ENCODE measurements around the gene LUZP4. TPM values are rescaled to one million over a fixed set of nuclear protein-coding genes. Genes with fewer than 3 reads are reported as not detected.

LUZP4 gene, protein sequence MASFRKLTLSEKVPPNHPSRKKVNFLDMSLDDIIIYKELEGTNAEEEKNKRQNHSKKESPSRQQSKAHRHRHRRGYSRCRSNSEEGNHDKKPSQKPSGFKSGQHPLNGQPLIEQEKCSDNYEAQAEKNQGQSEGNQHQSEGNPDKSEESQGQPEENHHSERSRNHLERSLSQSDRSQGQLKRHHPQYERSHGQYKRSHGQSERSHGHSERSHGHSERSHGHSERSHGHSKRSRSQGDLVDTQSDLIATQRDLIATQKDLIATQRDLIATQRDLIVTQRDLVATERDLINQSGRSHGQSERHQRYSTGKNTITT
- total RNA-seq = not detected

- DNase-seq (ENCODE audit: low spot score in 2 of 2) = no peak
- intact Hi-C loops (cut with DNase I; ENCODE audit: low total_unique reads) = no loop called here
- no peak within 1 kb of the TSS for H3K4me3 ChIP-seq (ENCODE audit: low read depth, poor library complexity, severe bottlenecking)
- TF ChIP-seq, protein P1, sequence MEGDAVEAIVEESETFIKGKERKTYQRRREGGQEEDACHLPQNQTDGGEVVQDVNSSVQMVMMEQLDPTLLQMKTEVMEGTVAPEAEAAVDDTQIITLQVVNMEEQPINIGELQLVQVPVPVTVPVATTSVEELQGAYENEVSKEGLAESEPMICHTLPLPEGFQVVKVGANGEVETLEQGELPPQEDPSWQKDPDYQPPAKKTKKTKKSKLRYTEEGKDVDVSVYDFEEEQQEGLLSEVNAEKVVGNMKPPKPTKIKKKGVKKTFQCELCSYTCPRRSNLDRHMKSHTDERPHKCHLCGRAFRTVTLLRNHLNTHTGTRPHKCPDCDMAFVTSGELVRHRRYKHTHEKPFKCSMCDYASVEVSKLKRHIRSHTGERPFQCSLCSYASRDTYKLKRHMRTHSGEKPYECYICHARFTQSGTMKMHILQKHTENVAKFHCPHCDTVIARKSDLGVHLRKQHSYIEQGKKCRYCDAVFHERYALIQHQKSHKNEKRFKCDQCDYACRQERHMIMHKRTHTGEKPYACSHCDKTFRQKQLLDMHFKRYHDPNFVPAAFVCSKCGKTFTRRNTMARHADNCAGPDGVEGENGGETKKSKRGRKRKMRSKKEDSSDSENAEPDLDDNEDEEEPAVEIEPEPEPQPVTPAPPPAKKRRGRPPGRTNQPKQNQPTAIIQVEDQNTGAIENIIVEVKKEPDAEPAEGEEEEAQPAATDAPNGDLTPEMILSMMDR (IDR thresholded peaks at IDR 0.05) = no peak
- no peak for TF ChIP-seq POLR2A (IDR thresholded peaks at IDR 0.05)
- WGBS, 2 donors = 83 to 94% methylated on average over 17 of the region's 17 CpGs
These were observed at the start of gene LUZP4 for GRCh38 chrX:115289465-115289864. Gene LUZP4 (plus strand): TSS chrX:115289715. CDS start chrX:115289760, 45 bp downstream.

DNA sequence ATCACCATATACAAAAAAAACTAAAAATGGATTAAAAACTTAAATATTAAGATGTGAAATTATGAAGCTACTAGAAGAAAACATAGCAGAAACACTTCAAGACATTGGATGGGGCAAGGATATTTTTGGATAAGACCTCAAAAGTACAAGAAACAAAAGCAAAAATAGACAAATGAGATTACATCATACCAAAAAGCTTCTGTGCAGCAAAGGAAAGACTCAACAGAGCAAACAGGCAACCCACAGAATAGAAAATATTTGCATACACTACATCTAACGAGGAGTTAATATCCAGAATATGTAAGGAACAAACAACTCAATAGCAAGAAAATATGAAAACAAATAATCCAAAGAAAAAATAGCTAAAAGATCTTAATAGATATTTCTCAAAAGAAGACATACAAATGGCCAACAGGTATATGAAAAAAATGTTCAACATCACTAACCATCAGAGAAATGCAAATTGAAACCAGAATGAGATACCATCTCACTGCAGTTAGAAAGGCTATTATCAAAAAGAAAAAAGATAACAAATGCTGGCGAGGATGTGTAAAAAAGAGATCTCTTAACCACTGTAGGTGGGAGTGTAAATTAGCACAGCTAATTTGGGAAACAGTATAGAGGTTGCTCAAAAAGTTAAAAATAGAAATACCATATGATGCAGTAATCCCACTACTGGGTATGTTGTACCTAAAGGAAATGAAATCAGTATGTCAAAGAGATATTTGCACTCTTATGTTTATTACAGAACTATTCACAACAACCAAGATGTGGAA, 37.9 kb upstream of the LUZP4 start:
- H3K4me3 ChIP-seq (ENCODE audit: low read depth, poor library complexity, severe bottlenecking) = no peak overlapping the region
- intact Hi-C loops (cut with DNase I; ENCODE audit: low total_unique reads) = no loop called here
- TF ChIP-seq, protein P1 (IDR thresholded peaks at IDR 0.05) = no peak
- TF ChIP-seq POLR2A (IDR thresholded peaks at IDR 0.05) = no peak
- 65 to 82% methylated on average over 2 of the region's 2 CpGs for WGBS, 2 donors
- DNase-seq (ENCODE audit: low spot score in 2 of 2) = no peak

GRCh38 chrX:115255003-115255402, 34.5 kb upstream of the LUZP4 start:
- no peak for TF ChIP-seq POLR2A (IDR thresholded peaks at IDR 0.05)
- TF ChIP-seq, protein P1 (IDR thresholded peaks at IDR 0.05) = no peak
- WGBS, 2 donors = 69 to 76% methylated on average over 2 of the region's 2 CpGs

DNA sequence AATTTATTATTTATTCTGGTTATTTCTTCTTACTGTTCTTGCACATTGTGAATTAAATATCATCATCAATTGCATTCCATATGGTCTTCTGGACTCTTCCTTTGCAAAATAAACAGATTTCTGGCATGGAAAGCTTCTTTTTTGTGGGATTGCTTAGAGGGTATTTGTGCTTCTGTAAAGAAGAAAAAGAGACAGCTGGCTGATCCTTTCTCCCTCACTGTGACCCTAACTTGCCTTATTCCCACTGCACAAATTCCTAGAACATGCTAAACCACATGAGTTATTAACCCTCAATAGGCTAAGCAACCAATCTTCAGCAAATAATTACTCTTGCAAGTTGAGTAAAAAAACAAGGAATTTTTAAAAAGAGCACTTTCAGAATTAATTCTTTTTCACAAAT, 31.8 kb upstream of the LUZP4 start:
- intact Hi-C loops (cut with DNase I; ENCODE audit: low total_unique reads) = no loop called here
- no peak for DNase-seq (ENCODE audit: low spot score in 2 of 2)
- no peak overlapping the region for H3K4me3 ChIP-seq (ENCODE audit: low read depth, poor library complexity, severe bottlenecking)
- no peak for TF ChIP-seq POLR2A (IDR thresholded peaks at IDR 0.05)
- TF ChIP-seq, protein P1 (IDR thresholded peaks at IDR 0.05) = no peak

More at GRCh38 chrX:115255003-115255402, 34.5 kb upstream of the LUZP4 start:
- intact Hi-C loops (cut with DNase I; ENCODE audit: low total_unique reads) = no loop called here
- DNase-seq (ENCODE audit: low spot score in 2 of 2) = no peak
- no peak overlapping the region for H3K4me3 ChIP-seq (ENCODE audit: low read depth, poor library complexity, severe bottlenecking)

DNA sequence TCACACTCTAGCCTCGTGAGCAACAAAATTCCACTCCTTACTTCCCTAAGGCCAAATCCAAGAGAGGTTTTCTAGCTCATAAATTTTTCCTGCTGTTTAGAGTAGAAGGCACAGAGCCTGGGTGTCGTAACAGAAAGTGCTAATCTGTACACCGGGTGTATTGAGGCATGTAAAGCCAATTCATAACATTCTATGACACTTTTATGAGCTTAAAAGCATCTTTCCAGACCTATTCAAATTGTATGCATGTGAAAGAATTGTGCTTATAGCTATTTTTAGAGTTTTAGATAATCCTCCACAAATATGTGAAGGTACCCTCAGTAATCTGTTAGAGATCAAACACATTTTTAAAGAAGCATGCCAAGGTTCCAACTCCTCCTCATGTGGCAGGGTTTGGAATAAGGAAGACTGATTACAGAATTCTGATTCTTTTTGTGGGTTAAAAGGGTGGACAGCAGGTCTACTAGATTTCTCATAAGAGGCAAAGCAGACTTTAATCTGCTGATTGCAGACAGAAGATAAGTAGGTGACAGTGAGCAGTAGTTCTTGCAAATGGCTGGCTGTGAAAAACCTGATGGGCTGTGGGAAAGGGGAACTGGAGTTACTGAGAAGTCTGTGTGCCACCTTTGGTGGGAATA, 30.2 kb upstream of the LUZP4 start:
- no peak for DNase-seq (ENCODE audit: low spot score in 2 of 2)
- no peak overlapping the region for H3K4me3 ChIP-seq (ENCODE audit: low read depth, poor library complexity, severe bottlenecking)
- 38 to 46% methylated on average over 3 of the region's 3 CpGs for WGBS, 2 donors
- intact Hi-C loops (cut with DNase I; ENCODE audit: low total_unique reads) = no loop called here
- TF ChIP-seq, protein P1 (IDR thresholded peaks at IDR 0.05) = no peak
- no peak for TF ChIP-seq POLR2A (IDR thresholded peaks at IDR 0.05)
